H9 (cell line): Measurements from ENCODE around the gene AFAP1L1. TPM values are rescaled to one million over a fixed set of nuclear protein-coding genes. Genes with fewer than 3 reads are reported as not detected.
A peak's percentile ranks its signal among the peaks of the same experiment; 100 is the strongest.

Experiments
- DNase-seq: peaks from one replicate; pipeline ENCODE4 v3.0.0-alpha.2; 2017
- H2AFZ ChIP-seq: one replicate; pipeline ENCODE4 v1.6.1; 2013; ENCODE audit warnings: mild to moderate bottlenecking, low read length, control low read depth, moderate library complexity
- H2AK5ac ChIP-seq: 2 replicates; pipeline ENCODE4 v1.6.1; 2013; ENCODE audit warnings: low read length, control low read depth, mixed read lengths; ENCODE audit not compliant: insufficient read length
- H2BK120ac ChIP-seq: one replicate; pipeline ENCODE4 v1.6.1; 2013; ENCODE audit warnings: low read depth, mild to moderate bottlenecking, low read length, control low read depth, inconsistent platforms; ENCODE audit not compliant: poor library complexity, severe bottlenecking
- H2BK12ac ChIP-seq: 2 replicates; pipeline ENCODE4 v1.6.1; 2013; ENCODE audit warnings: low read length, control low read depth, mixed read lengths, low read depth; ENCODE audit not compliant: insufficient read length
- H2BK15ac ChIP-seq: 2 replicates; pipeline ENCODE4 v1.6.1; 2013; ENCODE audit warnings: low read depth, low read length, control low read depth
- H2BK20ac ChIP-seq: one replicate; pipeline ENCODE4 v1.6.1; 2013; ENCODE audit warnings: low read depth, mild to moderate bottlenecking, low read length, control low read depth, inconsistent platforms; ENCODE audit not compliant: poor library complexity, severe bottlenecking
- H2BK5ac ChIP-seq: 2 replicates; pipeline ENCODE4 v1.6.1; 2013; ENCODE audit warnings: low read length, control low read depth, mixed read lengths; ENCODE audit not compliant: insufficient read length
- H3K14ac ChIP-seq: 2 replicates; pipeline ENCODE4 v1.6.1; 2013; ENCODE audit warnings: low read length, control low read depth; ENCODE audit not compliant: insufficient read depth
- H3K18ac ChIP-seq: 2 replicates; pipeline ENCODE4 v1.6.1; 2013; ENCODE audit warnings: low read depth, mild to moderate bottlenecking, mixed read lengths, low read length, control low read depth; ENCODE audit not compliant: insufficient read length
- H3K23ac ChIP-seq: 2 replicates; pipeline ENCODE4 v1.6.1; 2013; ENCODE audit warnings: low read length, control low read depth, mixed read lengths, low read depth; ENCODE audit not compliant: insufficient read length
- H3K23me2 ChIP-seq: 2 replicates; pipeline ENCODE4 v1.6.1; 2013; ENCODE audit warnings: low read depth, mild to moderate bottlenecking, mixed read lengths, low read length, control low read depth; ENCODE audit not compliant: insufficient read length, poor library complexity, severe bottlenecking
- H3K27ac ChIP-seq: 2 replicates; pipeline ENCODE4 v1.5.1; 2013; ENCODE audit warnings: low read length, control low read depth, mixed read lengths, low read depth; ENCODE audit not compliant: insufficient read length
- H3K27me3 ChIP-seq: 2 replicates; pipeline ENCODE4 v1.6.1; 2013; ENCODE audit warnings: low read length, control low read depth, inconsistent platforms; ENCODE audit not compliant: insufficient read depth
- H3K4ac ChIP-seq: 2 replicates; pipeline ENCODE4 v1.6.1; 2013; ENCODE audit warnings: low read depth, mild to moderate bottlenecking, control low read depth, inconsistent platforms, low read length, moderate library complexity
- H3K4me1 ChIP-seq: 2 replicates; pipeline ENCODE4 v1.6.1; 2013; ENCODE audit warnings: low read length, control low read depth, inconsistent platforms; ENCODE audit not compliant: insufficient read depth
- H3K4me2 ChIP-seq: 2 replicates; pipeline ENCODE4 v1.6.1; 2013; ENCODE audit warnings: low read length, control low read depth, mixed read lengths; ENCODE audit not compliant: insufficient read length, insufficient read depth
- H3K56ac ChIP-seq: 2 replicates; pipeline ENCODE4 v1.6.1; 2013; ENCODE audit warnings: low read depth, mild to moderate bottlenecking, mixed read lengths, low read length, control low read depth; ENCODE audit not compliant: insufficient read length
- H3K79me1 ChIP-seq: 2 replicates; pipeline ENCODE4 v1.6.1; 2013; ENCODE audit warnings: low read depth, mild to moderate bottlenecking, moderate library complexity, low read length, control low read depth, inconsistent platforms; ENCODE audit not compliant: insufficient read depth, poor library complexity, severe bottlenecking
- H3K79me2 ChIP-seq: 2 replicates; pipeline ENCODE4 v1.6.1; 2013; ENCODE audit warnings: low read length, control low read depth, inconsistent platforms; ENCODE audit not compliant: insufficient read depth
- H3K9ac ChIP-seq: 2 replicates; pipeline ENCODE4 v1.6.1; 2013; ENCODE audit warnings: low read length, control low read depth, mixed read lengths; ENCODE audit not compliant: insufficient read length; ENCODE audit errors: extremely low read depth
- H3K9me3 ChIP-seq: one replicate; pipeline ENCODE4 v1.6.1; 2013; ENCODE audit warnings: low read depth, low read length, inconsistent platforms; ENCODE audit not compliant: control insufficient read depth
- H3T11ph ChIP-seq: one replicate; pipeline ENCODE4 v1.6.1; 2013; ENCODE audit warnings: mild to moderate bottlenecking, low read length, control low read depth, inconsistent platforms
- H4K20me1 ChIP-seq: one replicate; pipeline ENCODE4 v1.6.1; 2013; ENCODE audit not compliant: control insufficient read depth, insufficient read length, insufficient read depth
- H4K5ac ChIP-seq: 2 replicates; pipeline ENCODE4 v1.6.1; 2013; ENCODE audit warnings: low read depth, mild to moderate bottlenecking, mixed read lengths, low read length, control low read depth; ENCODE audit not compliant: insufficient read length
- H4K8ac ChIP-seq: replicated peaks from 2 replicates; pipeline ENCODE4 v1.6.1; 2013; ENCODE audit warnings: low read length, control low read depth, mixed read lengths, low read depth; ENCODE audit not compliant: insufficient read length
- H4K91ac ChIP-seq: 2 replicates; pipeline ENCODE4 v1.6.1; 2013; ENCODE audit warnings: low read depth, mild to moderate bottlenecking, moderate library complexity, mixed read lengths, low read length, control low read depth; ENCODE audit not compliant: insufficient read length
- H3K27ac Mint-ChIP-seq, 3 experiments: 2 replicates in 2 of 3; 3 replicates in 1 of 3; pipeline ENCODE4 v1.8.0; 2020 to 2021; ENCODE audit warnings: mixed read lengths in 3 of 3, mild to moderate bottlenecking in 1 of 3, moderate library complexity in 1 of 3
- H3K27me3 Mint-ChIP-seq: 2 replicates; pipeline ENCODE4 v1.8.0; 2021; ENCODE audit warnings: low read depth, mild to moderate bottlenecking, moderate library complexity, mixed read lengths
- H3K36me3 Mint-ChIP-seq, 3 experiments: 2 replicates in 2 of 3; 3 replicates in 1 of 3; pipeline ENCODE4 v1.8.0; 2020 to 2021; ENCODE audit warnings: low read depth in 3 of 3, mixed read lengths in 3 of 3; ENCODE audit not compliant: insufficient read depth in 1 of 3
- H3K4me1 Mint-ChIP-seq, 2 experiments: 2 replicates each; pipeline ENCODE4 v1.8.0; 2020; ENCODE audit warnings: mixed read lengths in 2 of 2
- H3K4me3 Mint-ChIP-seq, 2 experiments: 2 replicates in 1 of 2; 3 replicates in 1 of 2; pipeline ENCODE4 v1.8.0; 2020 to 2021; ENCODE audit warnings: mild to moderate bottlenecking in 2 of 2, mixed read lengths in 2 of 2, moderate library complexity in 1 of 2
- H3K9me3 Mint-ChIP-seq, 2 experiments: 2 replicates in 1 of 2; 3 replicates in 1 of 2; pipeline ENCODE4 v1.8.0; 2020; ENCODE audit warnings: mild to moderate bottlenecking in 2 of 2, mixed read lengths in 2 of 2, moderate library complexity in 1 of 2
- WGBS: extraction: QIAGEN DNeasy Blood & Tissue Kit; methylation state at CpG from one replicate; pipeline ENCODE4 v1.1.7; 2013; ENCODE audit warnings: missing lambda C conversion rate, low lambda C conversion rate, mixed read lengths; ENCODE audit not compliant: insufficient read length; ENCODE audit errors: extremely low coverage; 5-methylcytosine and 5-hydroxymethylcytosine counted together
- total RNA-seq: library from RNA; stranded (reverse); gene quantifications from 2 replicates; pipeline ENCODE4 v1.2.1, GENCODE V29; 2021
- TF ChIP-seq, protein P1 (sequence below): fragments of 200-600 bp; sonication (generic); conservative IDR thresholded peaks from 3 replicates; pipeline ENCODE4 v1.8.0; 2021; ENCODE audit warnings: antibody characterized with exemption, mild to moderate bottlenecking

AFAP1L1 gene
- total RNA-seq, 1 experiment from 2014 or later: 1.8 TPM

DNA sequence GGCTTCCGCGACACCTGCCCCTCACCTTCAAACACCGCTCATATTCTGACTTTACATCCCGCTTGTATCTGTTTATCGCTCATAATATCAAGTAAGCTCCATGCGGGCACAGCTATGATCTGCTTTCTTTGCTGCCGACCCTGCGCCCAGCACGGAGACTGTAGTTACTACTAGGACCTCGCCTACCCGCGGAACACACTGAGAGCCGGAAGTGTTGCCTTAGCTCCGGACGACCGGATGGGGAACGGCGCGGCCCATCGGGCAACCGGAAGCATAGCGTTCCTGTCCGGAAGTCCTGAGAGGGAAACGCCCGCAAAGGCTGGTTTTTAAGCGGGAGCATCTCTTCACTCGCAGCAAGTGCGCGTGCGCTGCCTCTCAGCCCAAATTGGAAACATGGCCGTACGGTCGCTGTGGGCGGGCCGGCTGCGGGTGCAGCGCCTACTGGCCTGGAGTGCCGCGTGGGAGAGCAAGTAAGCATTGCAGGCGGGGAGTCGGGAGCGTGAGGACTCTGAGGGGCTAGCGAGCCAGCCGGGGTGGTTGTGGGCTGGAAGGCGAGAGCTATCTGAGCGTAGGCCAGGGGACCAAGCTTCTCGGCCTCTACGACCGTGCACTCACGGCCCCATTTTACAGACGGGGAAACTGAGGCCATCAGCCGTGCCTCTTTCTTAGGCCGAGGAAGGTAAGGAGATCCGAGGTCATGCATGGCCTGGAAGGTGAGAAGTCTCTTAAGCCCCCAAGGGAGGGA is 73.7 kb downstream of the AFAP1L1 start, which contains the start of gene GRPEL2:
TSS of gene GRPEL2 (plus strand) at position 353 of the 745 bp plus-strand sequence. CDS start at position 394, 41 bp downstream.
- Mint-ChIP-seq H3K27me3 (peaks cover 11% of the 10 kb centered on the region), H3K4me1 (peaks cover 9 to 17% of the 10 kb centered on the region in 2 experiments), H3K27ac (peak within 1 kb of the TSS; percentile 93 to 97 (median 94)), H3K36me3 (peaks cover 18 to 35% (median 35%) of the 10 kb centered on the region in 3 experiments; a peak in 6 of 7 replicates), H3K4me3 (peak within 1 kb of the TSS; percentile 91 to 96), H3K9me3 (no peaks in the 10 kb centered on the region)
- Histone ChIP-seq H3T11ph (no peak within 1 kb of the TSS), H3K27ac (peak within 1 kb of the TSS; percentile 34), H3K18ac (peak within 1 kb of the TSS; percentile 91), H3K4ac (no peak within 1 kb of the TSS), H2BK5ac (no peak within 1 kb of the TSS), H2BK20ac (no peak within 1 kb of the TSS), H3K27me3 (no peaks in the 10 kb centered on the region), H3K14ac (peak within 1 kb of the TSS; percentile 87), H3K4me2 (peak within 1 kb of the TSS; percentile 67), H4K91ac (no peak within 1 kb of the TSS), H2BK12ac (no peak within 1 kb of the TSS), H3K56ac (no peak within 1 kb of the TSS), H3K79me2 (peaks cover 7% of the 10 kb centered on the region; the same call in 1 of the 2 replicates), H2AFZ (no peak within 1 kb of the TSS), H2BK120ac (no peak within 1 kb of the TSS), H4K8ac (no peak within 1 kb of the TSS), H3K23me2 (peaks cover 13% of the 10 kb centered on the region), H2BK15ac (no peak within 1 kb of the TSS), H3K9me3 (no peaks in the 10 kb centered on the region), H4K5ac (no peak within 1 kb of the TSS), H3K79me1 (peaks cover 4% of the 10 kb centered on the region), H3K23ac (no peak within 1 kb of the TSS), H3K9ac (peak within 1 kb of the TSS; percentile 91), H2AK5ac (no peak within 1 kb of the TSS), H3K4me1 (no peaks in the 10 kb centered on the region), H4K20me1 (no peaks in the 10 kb centered on the region)
- DNase-seq: peak; percentile 97
- no CpG with 5 or more reads among the region's 54 CpGs for WGBS
- TF ChIP-seq, protein P1, sequence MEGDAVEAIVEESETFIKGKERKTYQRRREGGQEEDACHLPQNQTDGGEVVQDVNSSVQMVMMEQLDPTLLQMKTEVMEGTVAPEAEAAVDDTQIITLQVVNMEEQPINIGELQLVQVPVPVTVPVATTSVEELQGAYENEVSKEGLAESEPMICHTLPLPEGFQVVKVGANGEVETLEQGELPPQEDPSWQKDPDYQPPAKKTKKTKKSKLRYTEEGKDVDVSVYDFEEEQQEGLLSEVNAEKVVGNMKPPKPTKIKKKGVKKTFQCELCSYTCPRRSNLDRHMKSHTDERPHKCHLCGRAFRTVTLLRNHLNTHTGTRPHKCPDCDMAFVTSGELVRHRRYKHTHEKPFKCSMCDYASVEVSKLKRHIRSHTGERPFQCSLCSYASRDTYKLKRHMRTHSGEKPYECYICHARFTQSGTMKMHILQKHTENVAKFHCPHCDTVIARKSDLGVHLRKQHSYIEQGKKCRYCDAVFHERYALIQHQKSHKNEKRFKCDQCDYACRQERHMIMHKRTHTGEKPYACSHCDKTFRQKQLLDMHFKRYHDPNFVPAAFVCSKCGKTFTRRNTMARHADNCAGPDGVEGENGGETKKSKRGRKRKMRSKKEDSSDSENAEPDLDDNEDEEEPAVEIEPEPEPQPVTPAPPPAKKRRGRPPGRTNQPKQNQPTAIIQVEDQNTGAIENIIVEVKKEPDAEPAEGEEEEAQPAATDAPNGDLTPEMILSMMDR: no peak
